Naive thymus-derived CD4-positive, alpha-beta T cell (primary cell): ENCODE data around the gene ZNF74. TPM values are rescaled to one million over a fixed set of nuclear protein-coding genes. Genes with fewer than 3 reads are reported as not detected.

ENCODE experiments used
- ATAC-seq: fragments of 150-1000 bp; cut with Tn5 transposase; 2 replicates; pipeline ENCODE4 v1.10.0; 2021; ENCODE audit warnings: mild to moderate bottlenecking, moderate library complexity
- CTCF ChIA-PET: fragments of 350-600 bp; sonication (Branson Sonifier 250); formaldehyde crosslinking; loops from one replicate; lab custom pipeline; 2021; ENCODE audit warnings: antibody characterized with exemption; lab: Charles Lee
- POLR2A ChIA-PET: fragments of 350-600 bp; sonication (Branson Sonifier 250); formaldehyde crosslinking; loops from one replicate; lab custom pipeline; 2021; ENCODE audit warnings: antibody characterized with exemption, inconsistent platforms; lab: Charles Lee
- DNase-seq, 9 donors: peaks; one replicate each; pipeline versions ENCODE4 v3.0.0 to v3.0.0-alpha.2; 2020 to 2022; ENCODE audit warnings: mixed read lengths in 1 of 9
- H3K27ac ChIP-seq: one replicate; pipeline ENCODE4 v1.7.0; 2013; ENCODE audit warnings: mild to moderate bottlenecking, low read depth, low read length, moderate library complexity
- H3K27me3 ChIP-seq, 2 donors: one replicate each; pipeline ENCODE4 v1.7.0; 2013; ENCODE audit warnings: low read length in 2 of 2, mild to moderate bottlenecking in 2 of 2, moderate library complexity in 2 of 2; ENCODE audit not compliant: control insufficient read depth in 2 of 2, insufficient read depth in 2 of 2
- H3K36me3 ChIP-seq, 3 experiments: 1 replicate in 2 of 3; 2 replicates in 1 of 3; pipeline ENCODE4 v1.7.0; 2013; ENCODE audit warnings: low read length in 3 of 3, mild to moderate bottlenecking in 3 of 3, moderate library complexity in 1 of 3; ENCODE audit not compliant: insufficient read depth in 3 of 3, control insufficient read depth in 2 of 3
- H3K4me1 ChIP-seq, 2 donors: one replicate each; pipeline ENCODE4 v1.7.0; 2013; ENCODE audit warnings: low read length in 2 of 2, mild to moderate bottlenecking in 2 of 2, moderate library complexity in 1 of 2; ENCODE audit not compliant: control insufficient read depth in 2 of 2, insufficient read depth in 2 of 2
- H3K4me3 ChIP-seq: 2 replicates; pipeline ENCODE4 v1.7.0; 2013; ENCODE audit warnings: mild to moderate bottlenecking, low read length
- H3K9me3 ChIP-seq, 3 experiments: 1 replicate in 2 of 3; 2 replicates in 1 of 3; pipeline ENCODE4 v1.7.0; 2013; ENCODE audit warnings: low read length in 3 of 3; ENCODE audit not compliant: control insufficient read depth in 2 of 3
- H3K27ac Mint-ChIP-seq, 9 donors: one replicate each; pipeline ENCODE4 v1.8.0; 2020 to 2022; ENCODE audit warnings: mixed read lengths in 9 of 9, mild to moderate bottlenecking in 8 of 9, moderate library complexity in 5 of 9, inconsistent platforms in 2 of 9
- H3K27me3 Mint-ChIP-seq, 5 donors: one replicate each; pipeline ENCODE4 v1.8.0; 2021 to 2022; ENCODE audit warnings: mixed read lengths in 5 of 5, mild to moderate bottlenecking in 1 of 5
- H3K36me3 Mint-ChIP-seq, 5 donors: one replicate each; pipeline ENCODE4 v1.8.0; 2020 to 2022; ENCODE audit warnings: mixed read lengths in 5 of 5, mild to moderate bottlenecking in 3 of 5, inconsistent platforms in 1 of 5
- H3K4me1 Mint-ChIP-seq, 7 donors: one replicate each; pipeline ENCODE4 v1.8.0; 2020 to 2022; ENCODE audit warnings: mixed read lengths in 7 of 7, mild to moderate bottlenecking in 3 of 7, inconsistent platforms in 1 of 7
- H3K4me3 Mint-ChIP-seq, 10 donors: one replicate each; pipeline ENCODE4 v1.8.0; 2020 to 2022; ENCODE audit warnings: mild to moderate bottlenecking in 10 of 10, mixed read lengths in 10 of 10, moderate library complexity in 6 of 10, inconsistent platforms in 2 of 10
- H3K9me3 Mint-ChIP-seq, 11 donors: one replicate each; pipeline ENCODE4 v1.8.0; 2020 to 2022; ENCODE audit warnings: mixed read lengths in 11 of 11, mild to moderate bottlenecking in 4 of 11, inconsistent platforms in 1 of 11, moderate library complexity in 1 of 11
- intact Hi-C, 2 donors: fragments of 100-400 bp; cut with micrococcal nuclease; formaldehyde crosslinking; loops; one replicate each; pipeline ENCODE4 v1.15.1; 2023
- polyA plus RNA-seq, 2 donors: library from polyadenylated mRNA; unstranded; fragments of 300-500 nt; fragmentation: Illumina TruSeq; gene quantifications; one replicate each; pipeline ENCODE4 v1.2.3, GENCODE V29; 2021
- total RNA-seq, 6 experiments: library from RNA in 5 of 6; stranded (reverse) in 5 of 6; gene quantifications; 1 replicate in 5 of 6; 2 replicates in 1 of 6; pipeline ENCODE4 v1.2.3 and lab custom pipeline; 2021 to 2026

Gene ZNF74
- total and polyA plus RNA-seq, 7 experiments from 2014 or later, result 5.3 to 18.2 (median 12.9) TPM

DNA sequence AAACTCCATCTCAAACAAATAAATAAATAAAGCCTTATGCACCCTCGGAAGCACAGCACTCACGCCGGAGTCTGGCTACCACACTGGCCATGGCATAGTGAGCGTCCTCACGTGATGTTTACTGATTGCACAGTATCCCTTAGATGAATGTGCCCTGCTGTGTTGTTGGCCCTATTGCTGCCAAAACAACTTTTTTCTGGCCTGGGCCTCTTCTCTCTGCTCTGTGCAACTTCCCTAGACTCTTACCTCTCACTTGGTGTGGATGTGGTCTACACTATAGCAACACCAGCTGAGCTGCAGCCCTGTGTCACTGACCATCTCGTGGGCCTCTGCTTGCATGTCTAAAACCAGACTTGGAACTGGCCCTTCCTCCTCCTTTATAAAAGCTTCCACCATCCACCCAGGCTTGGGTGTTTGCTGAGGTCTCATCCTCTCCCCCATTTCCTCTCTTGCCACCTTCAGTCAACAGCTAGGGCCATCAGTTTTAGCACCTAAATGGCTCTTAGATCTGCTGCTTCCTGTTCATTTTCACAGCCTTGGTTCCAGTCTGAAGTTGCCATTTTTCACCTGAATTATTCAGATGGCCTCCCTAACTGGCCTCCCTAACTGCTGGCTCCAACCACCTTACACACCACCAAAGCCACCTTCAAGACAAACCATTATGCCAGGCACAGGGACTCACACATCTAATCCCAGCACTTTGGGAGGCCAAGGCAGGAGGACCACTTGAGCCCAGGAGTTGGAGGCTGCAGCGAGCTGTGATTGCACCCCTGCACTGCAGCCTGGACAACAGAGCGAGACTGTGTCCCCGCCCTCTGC, 9.2 kb downstream of the ZNF74 start:
- peaks cover 10 to 30% (median 23%) of the 10 kb centered on the region in 7 donors for H3K4me1 Mint-ChIP-seq
- H3K9me3 ChIP-seq, result no peaks in the 10 kb centered on the region
- H3K27me3 Mint-ChIP-seq, result no peaks in the 10 kb centered on the region
- H3K27ac Mint-ChIP-seq, result peak overlapping the region in 4 of 9 donors; percentile 5 to 21 (median 14)
- no peak overlapping the region for H3K27ac ChIP-seq
- POLR2A ChIA-PET, result interaction anchor here (1.1 kb wide), 1 partner anchor 9 kb away, joined by 3 read pairs; the partner anchor contains the start of gene ZNF74
- no peaks in the 10 kb centered on the region for H3K27me3 ChIP-seq
- CTCF ChIA-PET, result interaction anchor here (1.0 kb wide), 2 partner anchors 10 to 80 kb away, joined by 3 read pairs; no protein-coding TSS in a partner anchor
- no peak for DNase-seq
- H3K36me3 Mint-ChIP-seq, result peaks cover 0 to 45% (median 12%) of the 10 kb centered on the region in 5 donors
- intact Hi-C loops, result no loop called here
- ATAC-seq, result peak; percentile 29
- H3K36me3 ChIP-seq, result peaks cover 3 to 58% (median 4%) of the 10 kb centered on the region in 3 experiments
- H3K9me3 Mint-ChIP-seq, result peaks cover 0 to 2% (median 0%) of the 10 kb centered on the region in 11 donors
- H3K4me1 ChIP-seq, result peaks cover 0 to 15% of the 10 kb centered on the region in 2 donors
- peak overlapping the region in 1 of 10 donors; percentile 7 for H3K4me3 Mint-ChIP-seq
- no peak overlapping the region for H3K4me3 ChIP-seq

DNA sequence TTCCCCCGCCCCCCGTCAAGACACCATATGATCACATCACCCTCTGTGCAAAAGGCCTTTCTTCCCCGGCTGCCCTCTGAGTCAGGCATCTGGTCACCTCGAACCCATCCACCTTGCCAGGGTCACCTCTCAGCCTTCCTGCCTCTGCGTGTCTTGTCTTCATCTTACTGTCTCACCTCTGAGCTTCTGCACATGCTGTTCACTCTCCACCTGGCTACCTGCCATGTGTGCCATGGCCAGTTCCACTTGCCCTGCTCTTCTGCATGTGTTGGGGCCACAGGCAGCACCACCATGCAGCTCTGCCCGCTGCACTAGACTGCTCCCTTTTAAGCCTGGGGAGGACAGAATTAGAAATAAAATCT, 9.8 kb downstream of the ZNF74 start:
- H3K36me3 ChIP-seq, result peaks cover 3 to 58% (median 4%) of the 10 kb centered on the region in 3 experiments
- ATAC-seq (no peak), DNase-seq (no peak)
- intact Hi-C loops, result no loop called here
- H3K9me3 Mint-ChIP-seq, result peaks cover 0 to 2% (median 0%) of the 10 kb centered on the region in 11 donors
- peaks cover 0 to 50% (median 12%) of the 10 kb centered on the region in 5 donors for H3K36me3 Mint-ChIP-seq
- H3K4me1 ChIP-seq, result peaks cover 0 to 15% of the 10 kb centered on the region in 2 donors
- H3K4me3 Mint-ChIP-seq, result no peak overlapping the region
- no peaks in the 10 kb centered on the region for H3K9me3 ChIP-seq
- POLR2A ChIA-PET, result no interaction called here
- H3K4me3 ChIP-seq, result no peak overlapping the region
- H3K27me3 ChIP-seq, result no peaks in the 10 kb centered on the region
- H3K27ac ChIP-seq, result no peak overlapping the region
- CTCF ChIA-PET, result interaction anchor here (1.0 kb wide), 1 partner anchor 10 kb away, joined by 3 read pairs; no protein-coding TSS in a partner anchor
- H3K27me3 Mint-ChIP-seq, result no peaks in the 10 kb centered on the region
- peaks cover 10 to 25% (median 21%) of the 10 kb centered on the region in 7 donors for H3K4me1 Mint-ChIP-seq
- H3K27ac Mint-ChIP-seq, result peak overlapping the region in 1 of 9 donors; percentile 61

DNA sequence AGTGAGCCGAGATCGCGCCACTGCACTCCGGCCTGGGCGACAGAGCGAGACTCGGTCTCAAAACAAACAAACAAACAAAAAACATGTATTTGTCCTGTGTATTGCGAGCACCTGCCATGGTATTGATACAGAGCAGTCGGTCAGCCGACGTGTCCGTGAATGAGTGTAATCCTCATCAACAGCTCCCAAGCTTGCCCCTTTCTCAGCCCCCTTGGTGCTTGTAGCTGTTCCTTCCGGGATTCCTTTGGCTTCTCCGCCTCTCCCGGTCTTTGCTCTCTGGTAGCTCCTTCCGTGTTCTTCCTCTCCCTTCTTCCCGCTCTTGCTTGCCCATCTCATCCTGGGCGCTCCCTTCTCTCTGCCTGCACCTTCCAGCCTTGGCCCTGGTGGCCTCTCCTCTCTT, 10.9 kb downstream of the ZNF74 start:
- intact Hi-C loops, result no loop called here
- H3K9me3 Mint-ChIP-seq, result peaks cover 0 to 2% (median 0%) of the 10 kb centered on the region in 11 donors

DNA sequence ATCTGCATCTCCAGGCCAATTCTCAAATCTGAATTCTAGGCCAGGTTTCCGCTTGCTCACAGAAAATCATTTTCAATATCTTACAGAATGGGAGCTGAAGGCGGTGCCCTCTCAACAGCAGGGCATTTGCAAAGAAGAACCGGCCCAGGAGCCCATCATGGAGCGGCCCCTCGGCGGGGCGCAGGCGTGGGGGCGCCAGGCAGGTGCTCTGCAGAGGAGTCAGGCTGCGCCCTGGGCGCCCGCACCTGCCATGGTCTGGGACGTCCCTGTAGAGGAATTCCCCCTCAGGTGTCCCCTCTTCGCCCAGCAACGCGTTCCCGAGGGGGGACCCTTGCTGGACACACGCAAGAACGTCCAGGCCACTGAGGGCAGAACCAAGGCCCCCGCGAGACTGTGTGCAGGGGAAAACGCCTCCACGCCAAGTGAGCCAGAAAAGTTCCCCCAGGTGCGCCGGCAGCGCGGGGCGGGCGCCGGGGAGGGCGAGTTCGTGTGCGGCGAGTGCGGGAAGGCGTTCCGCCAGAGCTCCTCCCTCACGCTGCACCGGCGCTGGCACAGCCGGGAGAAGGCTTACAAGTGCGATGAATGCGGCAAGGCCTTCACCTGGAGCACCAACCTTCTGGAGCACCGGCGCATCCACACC, 11.5 kb downstream of the ZNF74 start:
- Histone ChIP-seq H3K36me3 (peaks cover 3 to 58% (median 4%) of the 10 kb centered on the region in 3 experiments), H3K9me3 (no peaks in the 10 kb centered on the region), H3K27me3 (no peaks in the 10 kb centered on the region), H3K4me1 (peaks cover 0 to 15% of the 10 kb centered on the region in 2 donors), H3K4me3 (no peak overlapping the region), H3K27ac (no peak overlapping the region)
- intact Hi-C loops, result no loop called here
- H3K4me3 Mint-ChIP-seq, result no peak overlapping the region
- ATAC-seq (no peak), DNase-seq (no peak)
- peaks cover 0 to 2% (median 0%) of the 10 kb centered on the region in 11 donors for H3K9me3 Mint-ChIP-seq
- H3K36me3 Mint-ChIP-seq, result peaks cover 0 to 44% (median 10%) of the 10 kb centered on the region in 5 donors
- H3K4me1 Mint-ChIP-seq, result peaks cover 10 to 16% (median 12%) of the 10 kb centered on the region in 7 donors
- H3K27me3 Mint-ChIP-seq, result no peaks in the 10 kb centered on the region
- ChIA-PET POLR2A (no interaction called here), CTCF (no interaction called here)
- H3K27ac Mint-ChIP-seq, result no peak overlapping the region

More for the DNA sequence above, 10.9 kb downstream of the ZNF74 start:
- ChIA-PET CTCF (no interaction called here), POLR2A (no interaction called here)
- H3K9me3 ChIP-seq, result no peaks in the 10 kb centered on the region
- H3K27ac Mint-ChIP-seq, result no peak overlapping the region
- peaks cover 0 to 15% of the 10 kb centered on the region in 2 donors for H3K4me1 ChIP-seq
- H3K4me3 ChIP-seq, result no peak overlapping the region
- peaks cover 0 to 45% (median 10%) of the 10 kb centered on the region in 5 donors for H3K36me3 Mint-ChIP-seq
- H3K36me3 ChIP-seq, result peaks cover 3 to 58% (median 4%) of the 10 kb centered on the region in 3 experiments
- ATAC-seq (no peak), DNase-seq (no peak)
- H3K4me3 Mint-ChIP-seq, result no peak overlapping the region
- no peak overlapping the region for H3K27ac ChIP-seq
- H3K27me3 ChIP-seq, result no peaks in the 10 kb centered on the region
- no peaks in the 10 kb centered on the region for H3K27me3 Mint-ChIP-seq
- H3K4me1 Mint-ChIP-seq, result peaks cover 10 to 18% (median 12%) of the 10 kb centered on the region in 7 donors

DNA sequence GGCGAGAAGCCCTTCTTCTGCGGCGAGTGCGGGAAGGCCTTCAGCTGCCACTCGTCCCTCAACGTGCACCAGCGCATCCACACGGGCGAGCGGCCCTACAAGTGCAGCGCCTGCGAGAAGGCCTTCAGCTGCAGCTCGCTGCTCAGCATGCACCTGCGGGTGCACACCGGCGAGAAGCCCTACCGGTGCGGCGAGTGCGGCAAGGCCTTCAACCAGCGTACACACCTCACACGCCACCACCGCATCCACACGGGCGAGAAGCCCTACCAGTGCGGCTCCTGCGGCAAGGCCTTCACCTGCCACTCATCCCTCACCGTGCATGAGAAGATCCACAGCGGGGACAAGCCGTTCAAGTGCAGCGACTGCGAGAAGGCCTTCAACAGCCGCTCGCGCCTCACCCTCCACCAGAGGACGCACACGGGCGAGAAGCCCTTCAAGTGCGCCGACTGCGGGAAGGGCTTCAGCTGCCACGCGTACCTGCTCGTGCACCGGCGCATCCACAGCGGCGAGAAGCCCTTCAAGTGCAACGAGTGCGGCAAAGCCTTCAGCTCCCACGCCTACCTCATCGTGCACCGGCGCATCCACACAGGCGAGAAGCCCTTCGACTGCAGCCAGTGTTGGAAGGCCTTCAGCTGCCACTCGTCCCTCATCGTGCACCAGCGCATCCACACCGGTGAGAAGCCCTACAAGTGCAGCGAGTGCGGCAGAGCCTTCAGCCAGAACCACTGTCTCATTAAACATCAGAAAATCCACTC, 12.2 kb downstream of the ZNF74 start:
- CTCF ChIA-PET, result no interaction called here

More for the DNA sequence above, 12.2 kb downstream of the ZNF74 start:
- no peaks in the 10 kb centered on the region for H3K27me3 Mint-ChIP-seq
- peaks cover 0 to 2% (median 0%) of the 10 kb centered on the region in 11 donors for H3K9me3 Mint-ChIP-seq
- Histone ChIP-seq H3K9me3 (no peaks in the 10 kb centered on the region), H3K4me3 (no peak overlapping the region), H3K27ac (no peak overlapping the region), H3K36me3 (peaks cover 0 to 51% (median 3%) of the 10 kb centered on the region in 3 experiments), H3K27me3 (no peaks in the 10 kb centered on the region), H3K4me1 (peaks cover 0 to 15% of the 10 kb centered on the region in 2 donors)
- no peak for DNase-seq
- peaks cover 10 to 16% (median 12%) of the 10 kb centered on the region in 7 donors for H3K4me1 Mint-ChIP-seq
- no peak for ATAC-seq
- H3K27ac Mint-ChIP-seq, result no peak overlapping the region
- no peak overlapping the region for H3K4me3 Mint-ChIP-seq
- intact Hi-C loops, result no loop called here
- H3K36me3 Mint-ChIP-seq, result peaks cover 0 to 43% (median 10%) of the 10 kb centered on the region in 5 donors
- POLR2A ChIA-PET, result no interaction called here
